AG09319 (cell line): ENCODE results near the gene SLC52A3.

Experiments
- DNase-seq: peaks from one replicate; pipeline ENCODE4 v3.0.0-alpha.2; 2010; ENCODE audit warnings: low read depth; ENCODE audit errors: extremely low read depth
- CTCF ChIP-seq: IDR thresholded peaks from 2 replicates; pipeline ENCODE4 v1.5.1; 2011; ENCODE audit warnings: low read depth, mild to moderate bottlenecking, inconsistent platforms, low read length, moderate library complexity

SLC52A3 gene

DNA sequence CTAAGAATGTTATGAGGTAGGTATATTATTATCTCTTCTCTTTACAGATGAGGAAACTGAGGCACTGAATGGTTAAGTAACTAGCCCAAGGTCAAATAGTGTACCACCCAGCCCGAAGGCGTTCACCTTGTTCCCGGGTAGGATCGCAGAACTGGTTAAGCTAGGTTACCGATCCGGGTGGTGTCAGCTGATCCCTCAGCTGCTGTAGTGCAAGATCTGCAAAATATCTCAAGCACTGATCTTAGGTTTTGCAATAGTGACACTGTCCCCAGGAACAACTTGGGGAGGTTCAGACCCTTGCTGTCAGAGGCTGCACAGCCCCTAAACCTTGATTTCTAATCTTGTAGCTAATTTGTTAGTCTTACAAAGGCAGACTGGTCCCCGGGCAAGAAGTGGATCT lies 28.1 kb downstream of the SLC52A3 start:
- DNase-seq: no peak
- no peak for TF ChIP-seq CTCF

GRCh38 chr20:739736-740135 lies 28.6 kb downstream of the SLC52A3 start:
- no peak for DNase-seq
- no peak for TF ChIP-seq CTCF

GRCh38 chr20:733861-734260 lies 34.4 kb downstream of the SLC52A3 start:
- no peak for TF ChIP-seq CTCF

GRCh38 chr20:732727-733126 lies 35.6 kb downstream of the SLC52A3 start:
- TF ChIP-seq CTCF: no peak
- no peak for DNase-seq

More at GRCh38 chr20:733861-734260, 34.4 kb downstream of the SLC52A3 start:
- no peak for DNase-seq

- TF ChIP-seq CTCF: no peak
Observed at GRCh38 chr20:731891-732560, 36.3 kb downstream of the SLC52A3 start.

GRCh38 chr20:730005-730404 lies 38.3 kb downstream of the SLC52A3 start:
- no peak for DNase-seq
- TF ChIP-seq CTCF: no peak

More at GRCh38 chr20:731891-732560, 36.3 kb downstream of the SLC52A3 start:
- DNase-seq: no peak

- no peak for DNase-seq
- TF ChIP-seq CTCF: peak; percentile 55
Observed at GRCh38 chr20:728256-728944, 39.9 kb downstream of the SLC52A3 start.
